Natural killer cell (primary cell): Measurements from ENCODE around the gene NEK9. TPM values are rescaled to one million over a fixed set of nuclear protein-coding genes. Genes with fewer than 3 reads are reported as not detected.
A peak's percentile ranks its signal among the peaks of the same experiment; 100 is the strongest.
"Not testable (repeated sequence)": the region's sequence is repeated elsewhere in the genome, so short reads cannot be mapped to it uniquely, and the experiment has no call there.

Source experiments
- ATAC-seq, 3 donors: fragments of 150-1000 bp in 2 of 3; fragments of 200-7000 bp in 1 of 3; cut with Tn5 transposase; 1 replicate in 1 of 3; 2 replicates in 2 of 3; pipeline ENCODE4 v1.10.0; 2021; ENCODE audit warnings: mild to moderate bottlenecking in 2 of 3, moderate library complexity in 2 of 3
- DNase-seq, 2 donors: peaks; one replicate each; pipeline versions ENCODE4 v3.0.0 to v3.0.0-alpha.2; 2013 to 2021; ENCODE audit warnings: mixed read lengths in 1 of 2
- H3K27ac ChIP-seq: one replicate; pipeline ENCODE4 v1.5.1; 2013; ENCODE audit warnings: mild to moderate bottlenecking, low read length
- H3K27me3 ChIP-seq: one replicate; pipeline ENCODE4 v1.6.1; 2013; ENCODE audit warnings: low read length; ENCODE audit not compliant: control insufficient read depth, insufficient read depth
- H3K36me3 ChIP-seq: one replicate; pipeline ENCODE4 v1.6.1; 2013; ENCODE audit warnings: low read length; ENCODE audit not compliant: control insufficient read depth, insufficient read depth
- H3K4me1 ChIP-seq: one replicate; pipeline ENCODE4 v1.6.1; 2013; ENCODE audit warnings: low read length; ENCODE audit not compliant: control insufficient read depth, insufficient read depth
- H3K4me3 ChIP-seq: one replicate; pipeline ENCODE4 v1.5.1; 2013; ENCODE audit warnings: low read length
- H3K9me3 ChIP-seq: one replicate; pipeline ENCODE4 v1.6.1; 2013; ENCODE audit warnings: low read length; ENCODE audit not compliant: control insufficient read depth, insufficient read depth
- H3K27ac Mint-ChIP-seq, 2 donors: one replicate each; pipeline ENCODE4 v1.8.0; 2022; ENCODE audit warnings: mild to moderate bottlenecking in 2 of 2, mixed read lengths in 2 of 2, moderate library complexity in 1 of 2
- H3K27me3 Mint-ChIP-seq, 2 donors: one replicate each; pipeline ENCODE4 v1.8.0; 2022; ENCODE audit warnings: low read depth in 2 of 2, mixed read lengths in 2 of 2
- H3K36me3 Mint-ChIP-seq: one replicate; pipeline ENCODE4 v1.8.0; 2022; ENCODE audit warnings: mixed read lengths
- H3K4me1 Mint-ChIP-seq, 2 donors: one replicate each; pipeline ENCODE4 v1.8.0; 2022; ENCODE audit warnings: mixed read lengths in 2 of 2
- H3K4me3 Mint-ChIP-seq: one replicate; pipeline ENCODE4 v1.8.0; 2022; ENCODE audit warnings: mild to moderate bottlenecking, moderate library complexity, mixed read lengths
- H3K9me3 Mint-ChIP-seq, 2 donors: one replicate each; pipeline ENCODE4 v1.8.0; 2022; ENCODE audit warnings: mixed read lengths in 2 of 2
- CTCF ChIP-seq: fragments of 200-600 bp; IDR thresholded peaks from one replicate; pipeline ENCODE4 v1.8.0; 2022; ENCODE audit warnings: antibody characterized with exemption
- WGBS: methylation state at CpG from one replicate; pipeline ENCODE4 v1.1.7; 2013; ENCODE audit warnings: missing lambda C conversion rate; ENCODE audit not compliant: insufficient coverage; 5-methylcytosine and 5-hydroxymethylcytosine counted together
- intact Hi-C: fragments of 100-400 bp; cut with micrococcal nuclease; formaldehyde crosslinking; loops from one replicate; pipeline ENCODE4 v1.14.2; 2022
- total RNA-seq, 4 donors: library from RNA; stranded (reverse); fragments of 120-200 nt in 1 of 4; gene quantifications; one replicate each; pipeline versions ENCODE4 v1.2.3 to v1.2.4, GENCODE V29; 2013 to 2022

Gene NEK9
- total RNA-seq, 3 donors from 2014 or later (not counting 1 experiment from before 2014, with no cell fraction given) = 64.4 to 78.7 (median 74.4) TPM

GRCh38 chr14:75127903-75128595 is 1.2 kb upstream of the NEK9 start:
- 84% methylated on average over 9 of the region's 10 CpGs for WGBS
- Histone ChIP-seq H3K4me1 (peaks cover 12% of the 10 kb centered on the region), H3K27ac (no peak overlapping the region), H3K9me3 (no peaks in the 10 kb centered on the region), H3K36me3 (peaks cover 19% of the 10 kb centered on the region), H3K4me3 (no peak overlapping the region), H3K27me3 (no peaks in the 10 kb centered on the region)
- intact Hi-C loops = loop anchor here (2.0 kb wide), 1 partner anchor 49 kb away; the partner anchor contains the start of gene TMED10
- DNase-seq (peak in 1 of 2 donors; percentile 12), ATAC-seq (no peak)
- H3K4me3 Mint-ChIP-seq = peak overlapping the region; percentile 89
- H3K36me3 Mint-ChIP-seq = peaks cover 8% of the 10 kb centered on the region
- peaks cover 49 to 51% of the 10 kb centered on the region in 2 donors for H3K4me1 Mint-ChIP-seq
- peak overlapping the region; percentile 89 to 98 for H3K27ac Mint-ChIP-seq
- no peaks in the 10 kb centered on the region for H3K9me3 Mint-ChIP-seq
- no peaks in the 10 kb centered on the region for H3K27me3 Mint-ChIP-seq
- TF ChIP-seq CTCF = no peak

DNA sequence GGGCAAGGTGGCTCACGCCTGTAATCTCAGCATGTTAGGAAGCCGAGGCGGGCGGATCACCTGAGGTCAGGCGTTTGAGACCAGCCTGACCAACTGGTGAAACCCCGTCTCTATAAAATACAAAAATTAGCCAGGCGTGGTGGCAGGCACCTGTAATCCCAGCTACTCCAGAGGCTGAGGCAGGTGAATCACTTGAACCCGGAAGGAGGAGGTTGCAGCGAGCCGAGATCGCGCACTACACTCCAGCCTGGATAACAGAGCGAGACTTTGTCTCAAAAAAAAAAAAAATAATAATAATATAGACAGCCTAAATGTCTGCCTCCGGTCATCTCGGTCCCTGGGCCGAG is 599 bp upstream of the NEK9 start:
- not testable (repeated sequence) for H3K9me3 Mint-ChIP-seq, H3K27me3 ChIP-seq, H3K27me3 Mint-ChIP-seq, ATAC-seq, H3K9me3 ChIP-seq, H3K36me3 Mint-ChIP-seq
- intact Hi-C loops = loop anchor here (2.0 kb wide), 1 partner anchor 49 kb away; the partner anchor contains the start of gene TMED10
- Mint-ChIP-seq H3K27ac (peak overlapping the region; percentile 89 to 98), H3K4me1 (peaks cover 43 to 45% of the 10 kb centered on the region in 2 donors), H3K4me3 (peak overlapping the region; percentile 89)
- peak in 1 of 2 donors; percentile 32 for DNase-seq
- Histone ChIP-seq H3K36me3 (peaks cover 13% of the 10 kb centered on the region), H3K27ac (peak overlapping the region; percentile 96), H3K4me1 (peaks cover 12% of the 10 kb centered on the region), H3K4me3 (peak overlapping the region; percentile 79)
- WGBS = 35% methylated on average over 11 of the region's 16 CpGs

GRCh38 chr14:75126121-75126544 is 715 bp downstream of the NEK9 start:
- Histone ChIP-seq H3K4me3 (peak overlapping the region; percentile 79), H3K27ac (peak overlapping the region; percentile 96), H3K9me3 (no peaks in the 10 kb centered on the region), H3K4me1 (peaks cover 12% of the 10 kb centered on the region), H3K27me3 (no peaks in the 10 kb centered on the region), H3K36me3 (peaks cover 6% of the 10 kb centered on the region)
- peak overlapping the region; percentile 89 for H3K4me3 Mint-ChIP-seq
- intact Hi-C loops = loop anchor here (2.0 kb wide), 1 partner anchor 51 kb away; the partner anchor contains the start of gene TMED10
- peak; percentile 16 to 33 (median 23) for ATAC-seq
- TF ChIP-seq CTCF = no peak
- DNase-seq = peak in 1 of 2 donors; percentile 72
- H3K27me3 Mint-ChIP-seq = no peaks in the 10 kb centered on the region
- peak overlapping the region; percentile 89 to 98 for H3K27ac Mint-ChIP-seq
- H3K36me3 Mint-ChIP-seq = no peaks in the 10 kb centered on the region
- H3K4me1 Mint-ChIP-seq = peaks cover 42 to 43% of the 10 kb centered on the region in 2 donors
- H3K9me3 Mint-ChIP-seq = no peaks in the 10 kb centered on the region
- 0% methylated on average over 1 of the region's 6 CpGs for WGBS

DNA sequence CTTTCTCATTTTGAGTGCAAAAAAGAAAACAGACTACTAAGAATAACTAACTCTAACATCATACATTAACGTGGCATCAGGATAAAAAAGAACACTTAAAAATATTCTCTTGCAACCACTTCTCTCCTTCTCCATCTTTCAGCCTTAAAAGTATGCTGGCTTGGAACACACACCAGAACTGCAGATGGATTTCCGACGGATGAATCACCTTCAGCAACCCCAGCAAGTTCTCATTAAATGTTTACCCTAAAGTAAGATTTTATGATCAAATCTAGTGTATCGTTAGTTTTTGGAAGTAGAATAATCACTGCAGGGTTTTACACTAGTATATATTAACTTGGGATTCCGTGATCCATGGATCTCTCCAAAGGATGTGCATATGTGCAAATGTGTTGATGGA is 1.2 kb downstream of the NEK9 start:
- no peaks in the 10 kb centered on the region for H3K27me3 ChIP-seq
- ATAC-seq (no peak), DNase-seq (no peak)
- H3K27ac Mint-ChIP-seq = peak overlapping the region; percentile 89 to 98
- H3K9me3 Mint-ChIP-seq = no peaks in the 10 kb centered on the region
- no peak for TF ChIP-seq CTCF
- no peak overlapping the region for H3K4me3 ChIP-seq
- peak overlapping the region; percentile 96 for H3K27ac ChIP-seq
- intact Hi-C loops = loop anchor here (2.0 kb wide), 1 partner anchor 51 kb away; the partner anchor contains the start of gene TMED10
- H3K4me1 Mint-ChIP-seq = peaks cover 42 to 45% of the 10 kb centered on the region in 2 donors
- 86% methylated on average over 4 of the region's 5 CpGs for WGBS
- H3K4me3 Mint-ChIP-seq = peak overlapping the region; percentile 89
- H3K36me3 Mint-ChIP-seq = peaks cover under 1% of the 10 kb centered on the region
- H3K36me3 ChIP-seq = peaks cover 9% of the 10 kb centered on the region
- peaks cover 12% of the 10 kb centered on the region for H3K4me1 ChIP-seq
- H3K9me3 ChIP-seq = no peaks in the 10 kb centered on the region
- no peaks in the 10 kb centered on the region for H3K27me3 Mint-ChIP-seq
